Transverse colon (tissue), 4 donors: ENCODE data around the gene ZNF280C.
A peak's percentile ranks its signal among the peaks of the same experiment; 100 is the strongest.

Experiments
- CTCF ChIP-seq, 5 experiments: fragments of 200-600 bp in 3 of 5; fragments of 450-650 bp in 2 of 5; sonication (generic) in 3 of 5; IDR thresholded peaks; 1 replicate in 2 of 5; 2 replicates in 3 of 5; pipeline ENCODE4 v1.5.1; 2016 to 2017; ENCODE audit warnings: antibody characterized with exemption in 5 of 5, inconsistent platforms in 3 of 5, mild to moderate bottlenecking in 2 of 5, moderate library complexity in 1 of 5
- EP300 ChIP-seq: sonication (generic); formaldehyde crosslinking; IDR thresholded peaks from one replicate; pipeline ENCODE4 v1.6.1; 2017; ENCODE audit warnings: antibody characterized with exemption, low read depth
- POLR2A ChIP-seq: fragments of 450-650 bp; IDR thresholded peaks from one replicate; pipeline ENCODE4 v1.6.1; 2016; ENCODE audit warnings: antibody characterized with exemption, mild to moderate bottlenecking, moderate library complexity
- POLR2AphosphoS5 ChIP-seq, 3 donors: sonication (generic); formaldehyde crosslinking; IDR thresholded peaks; one replicate each; pipeline ENCODE4 v1.6.1; 2016; ENCODE audit warnings: antibody characterized with exemption in 3 of 3

GRCh38 chrX:130173190-130173895 is 95.4 kb downstream of the ZNF280C start:
- no peak for TF ChIP-seq CTCF (IDR thresholded peaks at IDR 0.05)
- no peak for TF ChIP-seq POLR2A
- peak in 1 of 3 donors; percentile 37 for TF ChIP-seq POLR2AphosphoS5 (IDR thresholded peaks at IDR 0.05)
- TF ChIP-seq EP300 = no peak
